ENCODE measurements around the gene TMTC1.

Gene TMTC1

GRCh38 chr12:29792853-29793252 is 9.1 kb upstream of the TMTC1 start:
- TF ChIP-seq CTCF (conservative IDR thresholded peaks at IDR 0.05; ENCODE audit: low read length) = no peak
- DNase-seq (ENCODE audit: low read depth) = no peak
- H3K4me3 ChIP-seq (ENCODE audit: low read length) = no peak overlapping the region

DNA sequence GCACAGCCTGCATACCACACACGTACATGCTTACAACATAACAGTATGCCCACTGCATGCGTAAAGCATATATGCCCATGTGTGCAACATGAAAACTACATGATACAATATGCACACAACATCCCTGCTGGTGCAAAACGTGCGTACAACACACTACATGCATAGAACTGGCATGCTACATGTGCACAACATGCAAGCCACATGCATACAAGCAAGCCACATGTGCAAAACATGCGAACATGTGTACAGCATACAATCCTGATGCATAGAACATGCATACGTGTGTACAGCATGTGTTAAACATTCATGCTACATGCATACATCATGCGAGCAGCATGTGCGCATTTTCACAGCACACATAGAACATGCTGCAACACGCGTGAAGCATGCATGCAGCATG is 8.4 kb upstream of the TMTC1 start:
- no peak overlapping the region for H3K4me3 ChIP-seq (ENCODE audit: low read length)
- no peak for DNase-seq (ENCODE audit: low read depth)
- TF ChIP-seq CTCF (conservative IDR thresholded peaks at IDR 0.05; ENCODE audit: low read length) = no peak

GRCh38 chr12:29782871-29783772 is 620 bp downstream of the TMTC1 start:
- H3K4me3 ChIP-seq (ENCODE audit: low read length) = peak overlapping the region; percentile 12
- no peak for DNase-seq (ENCODE audit: low read depth)
- no peak for TF ChIP-seq CTCF (conservative IDR thresholded peaks at IDR 0.05; ENCODE audit: low read length)

- TF ChIP-seq CTCF (conservative IDR thresholded peaks at IDR 0.05; ENCODE audit: low read length) = no peak
- peak; percentile 42 for DNase-seq (ENCODE audit: low read depth)
- peak overlapping the region; percentile 12 for H3K4me3 ChIP-seq (ENCODE audit: low read length)
These were observed 1.4 kb downstream of the TMTC1 start for GRCh38 chr12:29782285-29782870.

GRCh38 chr12:29781705-29782266 is 2.0 kb downstream of the TMTC1 start:
- DNase-seq (ENCODE audit: low read depth) = no peak
- no peak overlapping the region for H3K4me3 ChIP-seq (ENCODE audit: low read length)
- TF ChIP-seq CTCF (conservative IDR thresholded peaks at IDR 0.05; ENCODE audit: low read length) = no peak

GRCh38 chr12:29781188-29781587 is 2.6 kb downstream of the TMTC1 start:
- DNase-seq (ENCODE audit: low read depth) = no peak
- no peak for TF ChIP-seq CTCF (conservative IDR thresholded peaks at IDR 0.05; ENCODE audit: low read length)
- no peak overlapping the region for H3K4me3 ChIP-seq (ENCODE audit: low read length)

Measured in AG10803 (cell line).